C4-2B (cell line): ENCODE data around the gene BTRC.

Source experiments
- CTCF ChIP-seq: fragments of 450-650 bp; conservative IDR thresholded peaks from 2 replicates; pipeline ENCODE4 v1.5.1; 2017; ENCODE audit warnings: mild to moderate bottlenecking
- ZFX ChIP-seq: fragments of 450-650 bp; IDR thresholded peaks from 2 replicates; pipeline ENCODE4 v1.6.1; 2017

- TF ChIP-seq CTCF, result no peak
- TF ChIP-seq ZFX, result no peak
Observed at GRCh38 chr10:101331956-101332355, 22.0 kb upstream of the BTRC start.
